ENCODE results near the gene FAM187B.
A peak's percentile ranks its signal among the peaks of the same experiment; 100 is the strongest.

GRCh38 chr19:35268536-35269437 is 40.2 kb upstream of the FAM187B start, which contains the start of gene USF2:
- TF ChIP-seq POLR2A (IDR thresholded peaks at IDR 0.05) (peak in 1 of 2 donors; percentile 50), CTCF (IDR thresholded peaks at IDR 0.05) (no peak)
